GM12891 (cell line): ENCODE measurements around the gene CAMK2N2.

Source experiments
- PAX5 ChIP-seq: IDR thresholded peaks from 2 replicates; pipeline ENCODE4 v1.6.1; 2011; ENCODE audit warnings: low read length, moderate library complexity, mild to moderate bottlenecking; ENCODE audit not compliant: insufficient read depth, severe bottlenecking
- TAF1 ChIP-seq: IDR thresholded peaks from 2 replicates; pipeline ENCODE4 v1.6.1; 2011; ENCODE audit warnings: low read depth, low read length, control low read depth

GRCh38 chr3:184290331-184290730 is 29.0 kb upstream of the CAMK2N2 start:
- TF ChIP-seq TAF1 (no peak), PAX5 (no peak)
